GM18861 (cell line): ENCODE data around the gene CAMK2D.

ENCODE experiments used
- ATAC-seq: cut with Tn5 transposase; IDR thresholded peaks from one replicate; pipeline ENCODE4 v1.9.1; 2021; ENCODE audit not compliant: unreplicated experiment

The CAMK2D gene

DNA sequence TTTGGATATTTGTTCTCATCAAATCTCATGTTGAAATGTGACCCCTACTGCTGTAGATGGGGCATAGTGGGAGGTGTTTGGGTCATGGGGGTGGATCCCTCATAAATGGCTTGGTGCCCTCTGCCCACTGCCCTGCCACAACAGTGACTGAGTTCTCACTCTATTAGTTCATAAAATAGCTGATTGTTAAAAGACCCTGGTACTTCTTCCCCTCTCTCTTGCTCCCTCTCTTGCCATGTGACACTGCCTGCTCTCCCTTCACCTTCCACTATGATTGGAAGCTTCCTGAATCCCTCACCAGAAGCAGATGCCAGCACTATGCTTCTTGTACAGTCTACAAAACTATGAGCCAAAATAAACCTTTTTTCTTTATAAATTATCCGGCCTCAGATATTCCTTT lies 182.2 kb downstream of the CAMK2D start:
- ATAC-seq = no peak

DNA sequence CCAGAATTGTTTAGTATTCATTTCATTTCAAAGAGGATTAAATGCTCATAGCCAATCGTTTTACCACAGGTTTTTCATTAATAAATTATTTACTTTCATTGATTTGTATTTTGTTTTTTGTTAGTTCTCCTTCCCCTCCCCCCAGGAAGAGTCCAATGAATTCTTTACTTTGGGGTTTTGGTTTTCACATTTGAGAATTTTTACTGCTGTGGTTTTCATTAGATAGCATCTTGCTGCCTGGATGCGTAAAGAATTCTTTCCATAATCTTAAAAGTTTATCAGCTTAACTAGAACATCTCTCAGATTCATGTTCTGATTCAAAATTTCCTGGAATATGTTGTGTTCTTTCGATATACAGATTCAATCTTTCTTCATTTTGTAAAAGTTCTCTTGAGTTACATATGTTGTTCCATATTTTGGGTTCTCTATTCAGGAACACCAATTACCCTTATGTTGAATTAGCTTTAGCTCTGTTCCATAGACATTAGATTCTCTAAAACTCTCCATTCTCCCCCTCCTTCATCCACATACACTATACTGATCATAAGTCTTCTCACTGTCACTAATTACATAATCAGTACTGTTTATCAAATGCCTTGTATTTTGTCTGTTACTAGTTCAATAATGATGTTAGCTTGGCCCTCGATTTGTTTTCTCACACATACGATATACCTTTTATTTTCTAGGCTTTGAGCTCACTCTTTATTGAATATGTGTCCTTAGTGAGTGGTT lies 184.4 kb downstream of the CAMK2D start:
- no peak for ATAC-seq

DNA sequence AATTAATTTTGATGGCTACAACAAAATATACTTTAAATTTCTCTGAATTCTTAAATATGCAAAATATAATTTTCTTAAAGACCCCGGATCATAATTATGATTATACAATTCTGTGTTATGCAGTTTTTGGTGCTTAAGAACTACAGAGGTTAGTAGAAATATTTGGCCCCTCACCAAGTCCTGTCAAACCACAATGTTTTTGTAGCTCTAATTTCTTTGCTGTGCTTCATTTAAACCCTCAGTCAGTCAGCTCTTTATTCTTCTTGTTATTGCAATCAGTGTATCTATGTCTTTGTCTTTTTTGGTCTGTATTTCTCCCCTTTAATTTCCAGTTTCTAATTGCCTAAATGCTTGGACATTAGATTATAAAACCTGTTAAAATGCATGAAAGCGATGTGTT lies 186.1 kb downstream of the CAMK2D start:
- ATAC-seq = no peak

DNA sequence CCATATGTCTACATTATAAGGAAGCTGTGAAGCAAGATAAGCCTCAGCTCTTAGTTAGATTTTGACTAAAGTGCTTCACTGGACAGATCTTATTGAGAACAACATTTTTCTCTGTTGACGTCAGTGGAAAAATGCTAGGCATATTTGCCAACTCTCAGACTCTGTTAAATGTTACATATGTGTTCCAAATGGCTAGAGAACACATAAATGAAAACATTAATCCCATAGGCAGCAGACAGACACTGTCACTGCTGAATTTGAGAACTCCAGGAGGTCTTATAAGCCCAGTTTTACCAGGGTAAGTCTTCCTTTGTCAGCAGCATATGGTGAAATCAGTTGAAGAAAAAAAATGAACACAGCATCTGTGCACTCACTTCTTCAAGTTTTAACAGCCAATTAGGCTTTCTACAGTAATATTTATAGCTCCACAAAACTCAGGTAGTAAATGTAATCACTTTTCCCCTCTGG lies 186.9 kb downstream of the CAMK2D start:
- no peak for ATAC-seq

GRCh38 chr4:113572620-113573019 lies 188.9 kb downstream of the CAMK2D start:
- no peak for ATAC-seq

DNA sequence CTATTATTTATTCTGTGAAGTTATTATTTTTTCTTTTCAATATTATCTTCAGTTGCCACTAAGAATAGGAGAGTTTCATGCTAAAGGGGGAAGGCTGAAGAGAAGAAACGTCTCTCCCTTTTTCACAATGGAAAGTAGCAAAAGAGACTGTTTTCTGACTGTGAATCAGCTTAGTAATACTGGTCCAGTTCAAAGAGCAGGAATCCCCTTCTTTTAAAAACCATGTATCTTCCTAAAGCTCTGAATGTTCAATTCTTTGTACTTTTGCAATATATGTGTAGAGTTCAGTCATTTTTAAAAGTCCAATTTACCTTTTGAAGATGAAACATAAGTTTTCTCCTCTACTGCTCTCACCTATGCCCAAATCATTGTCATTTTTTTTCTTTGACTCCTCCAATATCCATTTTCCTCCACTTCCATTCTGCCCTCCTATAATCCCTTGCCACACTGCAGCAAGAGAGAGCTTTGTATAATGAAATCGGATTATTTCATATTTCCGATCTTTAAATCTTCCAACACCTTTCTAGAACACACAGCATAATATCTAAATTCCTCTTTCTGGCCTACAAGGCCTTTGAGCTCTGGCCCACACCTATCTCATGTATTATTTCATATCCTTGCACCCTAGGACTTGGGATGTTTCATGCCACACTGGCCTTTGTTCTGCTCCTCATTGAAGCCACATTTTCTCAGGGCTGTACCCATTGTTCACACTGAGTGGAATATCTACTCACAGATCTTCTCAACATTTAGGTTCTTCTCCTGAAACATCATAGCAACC lies 195.3 kb downstream of the CAMK2D start:
- ATAC-seq = no peak

DNA sequence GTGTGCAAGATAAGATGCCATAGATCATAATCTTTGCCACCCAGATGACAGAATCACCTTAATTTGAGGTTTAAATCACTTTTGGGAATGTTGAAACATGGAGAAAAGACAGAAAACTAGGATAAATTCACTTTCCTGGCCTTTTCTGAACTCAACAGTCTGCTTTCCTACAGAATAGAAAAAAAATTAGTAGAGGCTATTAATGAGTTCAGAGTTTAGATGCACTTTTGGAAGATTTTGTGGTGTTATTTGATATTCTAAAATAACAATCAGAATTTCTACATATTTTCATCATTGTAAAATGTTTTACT lies 195.9 kb downstream of the CAMK2D start:
- ATAC-seq = no peak

DNA sequence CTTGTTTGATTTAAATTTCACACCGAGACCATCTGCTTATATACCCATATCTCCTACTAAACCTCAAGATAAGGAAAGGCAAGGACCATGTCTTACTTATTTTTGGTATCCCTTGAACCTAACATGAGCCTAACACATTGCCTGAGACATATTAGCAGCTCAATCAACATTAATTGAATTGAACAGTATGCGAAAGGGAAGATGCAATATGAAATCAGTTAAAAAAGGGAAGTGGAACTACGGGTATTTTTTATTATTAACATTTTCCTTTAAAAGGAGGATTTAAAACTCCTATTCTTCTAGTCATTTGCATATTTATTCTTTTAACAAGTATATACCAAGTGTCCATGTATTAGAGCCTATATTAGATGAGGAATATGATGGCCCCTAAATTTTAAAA lies 197.0 kb downstream of the CAMK2D start:
- ATAC-seq = peak; percentile 23

DNA sequence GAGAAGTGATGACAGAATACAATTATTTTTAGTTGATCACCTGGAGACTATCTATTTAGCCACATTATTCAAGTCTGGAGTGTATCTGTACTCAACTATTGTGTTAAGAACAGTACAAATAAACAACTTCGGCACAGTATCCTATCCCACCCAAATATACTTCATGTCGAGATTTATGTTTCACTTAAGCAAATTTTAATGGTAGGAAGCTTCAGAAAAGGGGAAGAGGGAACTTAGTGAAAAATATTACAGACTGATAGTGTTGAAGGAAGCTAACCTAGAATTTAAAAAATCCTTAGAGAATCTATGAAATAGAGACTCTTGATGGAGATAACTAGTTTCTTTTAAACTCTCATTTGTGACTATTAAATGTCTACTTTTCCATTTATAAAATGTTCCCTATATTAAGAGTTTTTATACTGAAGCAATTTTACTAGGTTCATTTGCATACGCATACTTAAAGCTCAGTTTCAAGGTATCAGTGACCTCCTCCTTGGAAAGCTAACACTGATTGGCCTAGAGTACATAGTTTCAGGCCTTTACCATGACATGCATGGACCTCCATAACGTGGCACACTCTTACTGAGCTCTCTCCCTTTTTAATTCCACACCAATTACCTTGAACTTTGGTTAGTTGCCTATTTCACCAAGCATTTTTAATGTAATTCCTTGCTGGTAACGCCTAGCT lies 197.7 kb downstream of the CAMK2D start:
- ATAC-seq = no peak

- ATAC-seq = no peak
These were observed 199.8 kb downstream of the CAMK2D start for GRCh38 chr4:113561758-113562157.

- ATAC-seq = no peak
These were observed 200.4 kb downstream of the CAMK2D start for GRCh38 chr4:113561092-113561491.

DNA sequence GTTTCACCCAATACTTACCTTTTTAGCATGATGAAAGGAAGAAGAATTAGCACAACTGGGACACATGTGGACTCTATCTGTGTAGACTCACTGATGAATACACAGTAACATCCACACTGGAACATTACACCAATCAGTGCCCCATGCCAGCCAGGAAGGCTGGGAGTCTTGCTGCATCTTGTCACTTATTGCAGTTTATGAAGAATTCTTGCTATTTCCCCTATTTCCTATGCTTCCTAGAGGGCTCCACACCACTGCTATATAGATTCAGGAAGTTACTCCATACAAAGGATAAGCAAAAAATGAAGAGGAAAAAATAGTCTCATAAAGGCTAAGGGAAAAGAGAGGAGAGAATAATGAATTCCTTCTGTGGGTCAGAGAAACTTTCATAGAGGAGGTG lies 201.0 kb downstream of the CAMK2D start:
- ATAC-seq = no peak

- no peak for ATAC-seq
These were observed 201.6 kb downstream of the CAMK2D start for GRCh38 chr4:113559947-113560346.

- ATAC-seq = no peak
These were observed 205.0 kb downstream of the CAMK2D start for GRCh38 chr4:113556382-113557134.

- no peak for ATAC-seq
These were observed 205.7 kb downstream of the CAMK2D start for GRCh38 chr4:113555868-113556267.

DNA sequence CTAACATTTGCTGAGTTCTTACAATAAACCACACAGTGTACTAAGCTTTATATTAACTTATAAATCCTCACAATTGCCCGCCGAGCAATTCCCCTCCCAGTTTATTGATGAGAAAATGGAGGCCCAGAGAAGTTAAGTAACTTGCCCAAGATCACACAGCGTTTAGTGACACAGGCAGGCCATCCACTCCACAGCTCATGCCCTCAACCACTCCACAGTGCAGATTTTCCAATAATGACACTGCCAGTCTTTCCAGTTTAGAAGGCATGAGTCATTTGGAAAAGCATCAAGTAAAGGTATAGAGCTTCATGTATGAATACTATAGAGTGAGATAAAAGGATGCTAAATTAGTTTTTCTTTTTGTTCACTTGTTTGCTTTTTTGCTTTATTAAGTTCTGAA lies 208.5 kb downstream of the CAMK2D start:
- ATAC-seq = no peak

GRCh38 chr4:113550510-113550909 lies 211.0 kb downstream of the CAMK2D start:
- ATAC-seq = no peak

DNA sequence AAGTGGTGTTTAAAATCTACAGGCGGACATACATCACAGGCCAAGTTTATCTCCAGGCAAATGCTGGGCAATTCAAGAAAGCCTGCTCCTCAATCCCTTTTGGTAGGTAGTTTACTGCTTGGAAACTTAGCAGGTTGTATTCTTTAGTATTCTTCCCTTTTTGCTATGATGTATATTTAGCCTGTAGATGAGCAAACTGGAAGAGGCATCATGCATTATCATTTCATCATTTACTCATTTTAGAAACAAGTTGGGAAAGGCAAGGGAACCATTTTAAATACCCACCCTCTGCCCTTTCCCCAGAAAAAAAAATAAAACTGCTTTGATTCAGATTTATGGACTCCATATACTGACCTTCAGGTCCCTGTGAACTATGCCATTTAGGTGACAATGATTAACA lies 213.2 kb downstream of the CAMK2D start:
- no peak for ATAC-seq

GRCh38 chr4:113547487-113548042 lies 214.0 kb downstream of the CAMK2D start:
- peak; percentile 94 for ATAC-seq

DNA sequence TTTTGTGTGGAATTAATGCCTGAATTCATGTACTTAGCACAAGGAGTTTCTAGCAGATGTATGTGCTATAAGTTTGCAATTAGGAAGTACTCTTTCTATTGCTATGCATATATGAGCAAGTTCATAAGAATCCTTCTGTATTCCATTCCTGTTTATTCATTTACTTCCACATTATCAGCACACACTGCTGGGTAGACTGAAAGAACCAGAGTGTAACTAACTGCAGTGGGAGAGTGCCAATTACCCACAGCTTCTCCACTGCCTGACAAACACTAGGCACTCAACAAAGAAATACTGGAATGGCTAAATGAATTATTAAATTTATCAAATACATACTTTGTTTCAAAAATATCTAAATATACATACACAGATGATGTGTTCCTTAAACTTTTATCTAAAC lies 219.6 kb downstream of the CAMK2D start:
- no peak for ATAC-seq

- no peak for ATAC-seq
These were observed 220.7 kb downstream of the CAMK2D start for GRCh38 chr4:113540859-113541258.
